ENCODE measurements around the gene GIGYF2.

GRCh38 chr2:232892221-232892620 lies 195.1 kb downstream of the GIGYF2 start:
- no peak for TF ChIP-seq CTCF (optimal IDR thresholded peaks at IDR 0.05 in 1 of 3, IDR thresholded peaks at IDR 0.05 in 1 of 3, conservative IDR thresholded peaks at IDR 0.05 in 1 of 3; ENCODE audit: extremely low read depth in 1 of 3, insufficient read depth in 2 of 3, low read length in 3 of 3)
- TF ChIP-seq EZH2 (IDR thresholded peaks at IDR 0.05; ENCODE audit: low read length), result no peak
